ENCODE measurements around the gene SORBS2.

The SORBS2 gene

GRCh38 chr4:185713731-185714130 lies 98.3 kb downstream of the SORBS2 start:
- no peak for DNase-seq (ENCODE audit: low read depth)

GRCh38 chr4:185713272-185713671 lies 98.7 kb downstream of the SORBS2 start:
- peak; percentile 94 for DNase-seq (ENCODE audit: low read depth)

- DNase-seq (ENCODE audit: low read depth), result no peak
Observed at GRCh38 chr4:185712350-185713024, 99.5 kb downstream of the SORBS2 start.

- DNase-seq (ENCODE audit: low read depth), result peak; percentile 89
Observed at GRCh38 chr4:185711726-185712125, 100.3 kb downstream of the SORBS2 start.

- peak; percentile 73 for DNase-seq (ENCODE audit: low read depth)
Observed at GRCh38 chr4:185710487-185710995, 101.5 kb downstream of the SORBS2 start.

- peak; percentile 77 for DNase-seq (ENCODE audit: low read depth)
Observed at GRCh38 chr4:185709802-185710486, 102.0 kb downstream of the SORBS2 start.

GRCh38 chr4:185708348-185708747 lies 103.6 kb downstream of the SORBS2 start:
- DNase-seq (ENCODE audit: low read depth), result peak; percentile 53

GRCh38 chr4:185707622-185708021 lies 104.4 kb downstream of the SORBS2 start:
- DNase-seq (ENCODE audit: low read depth), result peak; percentile 66

GRCh38 chr4:185702147-185702663 lies 109.8 kb downstream of the SORBS2 start:
- DNase-seq (ENCODE audit: low read depth), result no peak

- DNase-seq (ENCODE audit: low read depth), result no peak
Observed at GRCh38 chr4:185700630-185701029, 111.4 kb downstream of the SORBS2 start.

- DNase-seq (ENCODE audit: low read depth), result no peak
Observed at GRCh38 chr4:185700048-185700447, 111.9 kb downstream of the SORBS2 start.

- no peak for DNase-seq (ENCODE audit: low read depth)
Observed at GRCh38 chr4:185697488-185697887, 114.5 kb downstream of the SORBS2 start.

- no peak for DNase-seq (ENCODE audit: low read depth)
Observed at GRCh38 chr4:185695743-185696142, 116.3 kb downstream of the SORBS2 start.

GRCh38 chr4:185693548-185694215 lies 118.3 kb downstream of the SORBS2 start:
- DNase-seq (ENCODE audit: low read depth), result no peak

- DNase-seq (ENCODE audit: low read depth), result no peak
Observed at GRCh38 chr4:185689407-185689806, 122.6 kb downstream of the SORBS2 start.

- DNase-seq (ENCODE audit: low read depth), result no peak
Observed at GRCh38 chr4:185685804-185686203, 126.2 kb downstream of the SORBS2 start.

GRCh38 chr4:185683896-185684295 lies 128.1 kb downstream of the SORBS2 start:
- DNase-seq (ENCODE audit: low read depth), result no peak

- no peak for DNase-seq (ENCODE audit: low read depth)
Observed at GRCh38 chr4:185683222-185683621, 128.8 kb downstream of the SORBS2 start.

GRCh38 chr4:185682236-185682635 lies 129.8 kb downstream of the SORBS2 start:
- peak; percentile 11 for DNase-seq (ENCODE audit: low read depth)

- DNase-seq (ENCODE audit: low read depth), result no peak
Observed at GRCh38 chr4:185681604-185682003, 130.4 kb downstream of the SORBS2 start.

GRCh38 chr4:185680617-185681016 lies 131.4 kb downstream of the SORBS2 start:
- DNase-seq (ENCODE audit: low read depth), result no peak

GRCh38 chr4:185679523-185679922 lies 132.5 kb downstream of the SORBS2 start:
- DNase-seq (ENCODE audit: low read depth), result no peak

All from amniotic epithelial cell (primary cell).